Sigmoid colon (tissue), 7 donors: Measurements from ENCODE around the gene RND3. TPM values are rescaled to one million over a fixed set of nuclear protein-coding genes. Genes with fewer than 3 reads are reported as not detected.

Source experiments
- DNase-seq: peaks from one replicate; pipeline ENCODE4 v3.0.0-alpha.2; 2019
- H3K27ac ChIP-seq, 4 donors: fragments of 200-600 bp; sonication (generic); one replicate each; pipeline ENCODE4 v1.5.1; 2016 to 2019; ENCODE audit warnings: mild to moderate bottlenecking in 1 of 4
- H3K27me3 ChIP-seq, 3 donors: fragments of 200-600 bp; sonication (generic); one replicate each; pipeline ENCODE4 v1.5.1; 2019; ENCODE audit warnings: mild to moderate bottlenecking in 1 of 3
- H3K36me3 ChIP-seq, 4 donors: fragments of 200-600 bp; sonication (generic); one replicate each; pipeline ENCODE4 v1.5.1; 2016 to 2019
- H3K4me1 ChIP-seq, 4 donors: fragments of 200-600 bp; sonication (generic); one replicate each; pipeline ENCODE4 v1.5.1; 2017 to 2019
- H3K4me3 ChIP-seq, 4 donors: fragments of 200-600 bp; sonication (generic); one replicate each; pipeline ENCODE4 v1.5.1; 2017 to 2019; ENCODE audit warnings: mild to moderate bottlenecking in 2 of 4, moderate library complexity in 1 of 4
- H3K9me3 ChIP-seq, 4 donors: fragments of 200-600 bp in 3 of 4; sonication (generic) in 3 of 4; one replicate each; pipeline versions ENCODE4 v1.5.1 to v1.6.1; 2013 to 2019
- CTCF ChIP-seq, 4 experiments: fragments of 450-650 bp in 3 of 4; fragments of 200-600 bp in 1 of 4; IDR thresholded peaks; one replicate each; pipeline ENCODE4 v1.5.1; 2016 to 2019; ENCODE audit warnings: antibody characterized with exemption in 4 of 4, mild to moderate bottlenecking in 3 of 4, moderate library complexity in 2 of 4
- EP300 ChIP-seq, 4 donors: sonication (generic); formaldehyde crosslinking; IDR thresholded peaks; one replicate each; pipeline ENCODE4 v1.6.1; 2017; ENCODE audit warnings: antibody characterized with exemption in 4 of 4
- POLR2A ChIP-seq, 2 donors: fragments of 450-650 bp; IDR thresholded peaks; one replicate each; pipeline ENCODE4 v1.6.1; 2016; ENCODE audit warnings: antibody characterized with exemption in 2 of 2, mild to moderate bottlenecking in 2 of 2, moderate library complexity in 2 of 2
- POLR2AphosphoS5 ChIP-seq, 4 donors: sonication (generic); formaldehyde crosslinking; IDR thresholded peaks; one replicate each; pipeline ENCODE4 v1.6.1; 2017; ENCODE audit warnings: antibody characterized with exemption in 4 of 4
- WGBS, 2 donors: extraction: QIAGEN DNeasy Blood & Tissue Kit; methylation state at CpG; one replicate each; pipeline ENCODE4 v1.1.7; 2013; 5-methylcytosine and 5-hydroxymethylcytosine counted together
- intact Hi-C: fragments of 100-400 bp; cut with DNase I; formaldehyde crosslinking; loops from one replicate; pipeline ENCODE4 v1.15.1; 2023
- polyA plus RNA-seq, 3 donors: library from polyadenylated mRNA; stranded (reverse); fragments of 200-250 nt; gene quantifications; one replicate each; pipeline ENCODE4 v1.2.3, GENCODE V29; 2013
- total RNA-seq, 4 donors: library from RNA; depleted of rRNA; stranded (reverse); fragments of >200 nt; gene quantifications; one replicate each; pipeline ENCODE4 v1.1.0, GENCODE V29; 2016
- donor health status: healthy with polysubstance abuse.
- donor health status: Bipolar disorder and iron deficiency.
- donor health status: healthy.

RND3 gene
- total and polyA plus RNA-seq, 7 donors: 22.3 to 171 (median 31.3) TPM

- H3K9me3 ChIP-seq: no peaks in the 10 kb centered on the region
- H3K4me3 ChIP-seq: peak overlapping the region; percentile 67 to 81 (median 78)
- intact Hi-C loops: loop anchor here (2.0 to 10.0 kb wide), 9 partner anchors 204 to 889 kb away; no protein-coding TSS in a partner anchor
- H3K27me3 ChIP-seq: no peaks in the 10 kb centered on the region
- DNase-seq: peak; percentile 93
- peak overlapping the region; percentile 90 to 96 (median 90) for H3K27ac ChIP-seq
- 1 to 3% methylated on average over 62 of the region's 62 CpGs for WGBS, 2 donors
- peaks cover 0 to 45% (median 37%) of the 10 kb centered on the region in 4 donors for H3K4me1 ChIP-seq
- TF ChIP-seq POLR2A (IDR thresholded peaks at IDR 0.05) (peak; percentile 26 to 54), POLR2AphosphoS5 (IDR thresholded peaks at IDR 0.05) (peak; percentile 55 to 88 (median 79)), EP300 (IDR thresholded peaks at IDR 0.05) (peak in 1 of 4 donors; percentile 15), CTCF (IDR thresholded peaks at IDR 0.05) (no peak)
- no peaks in the 10 kb centered on the region for H3K36me3 ChIP-seq
Observed at GRCh38 chr2:150485871-150486538, 1.5 kb downstream of the RND3 start.

DNA sequence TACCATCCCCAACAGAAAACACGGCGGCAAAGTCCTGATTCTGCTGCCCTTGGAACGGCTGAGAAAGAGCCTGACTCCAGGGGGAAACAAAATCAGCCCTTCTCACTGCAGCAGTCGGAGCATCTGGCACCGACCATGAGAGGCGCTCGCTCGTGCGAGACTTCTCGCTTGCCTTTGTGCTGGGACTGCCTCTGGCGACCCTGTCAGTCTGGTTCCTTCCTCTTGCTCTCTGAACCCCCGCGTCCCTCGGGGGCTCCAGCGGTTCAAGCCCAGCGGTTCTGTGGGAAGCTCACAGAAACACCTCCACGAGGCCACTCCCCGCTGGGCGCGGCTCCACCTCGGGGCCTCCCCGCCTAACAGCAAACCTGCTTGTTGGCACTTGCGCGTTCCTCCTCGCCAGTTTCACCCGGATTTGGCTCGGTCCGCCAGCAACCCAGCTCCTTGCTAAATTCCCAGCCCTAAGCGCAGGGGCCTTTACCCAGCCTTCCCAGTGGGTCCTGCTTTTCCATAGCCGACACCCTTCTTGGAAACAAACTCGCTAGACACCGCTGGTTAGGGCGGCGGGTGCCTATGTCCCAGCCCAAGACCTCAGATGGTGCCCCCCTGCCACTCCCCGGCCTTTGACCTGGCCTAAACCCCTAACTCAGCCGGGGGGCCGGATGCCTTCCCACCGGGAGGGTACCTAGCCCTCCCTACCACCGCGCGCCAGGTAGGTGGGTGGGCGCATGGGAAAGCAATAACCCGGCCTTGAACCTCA, 2.2 kb downstream of the RND3 start:
- peak; percentile 92 for DNase-seq
- intact Hi-C loops: loop anchor here (2.0 to 10.0 kb wide), 8 partner anchors 203 to 752 kb away; no protein-coding TSS in a partner anchor
- peak overlapping the region; percentile 67 to 81 (median 78) for H3K4me3 ChIP-seq
- WGBS, 2 donors: 1 to 2% methylated on average over 43 of the region's 43 CpGs
- peak overlapping the region; percentile 90 to 96 (median 90) for H3K27ac ChIP-seq
- no peaks in the 10 kb centered on the region for H3K27me3 ChIP-seq
- no peak for TF ChIP-seq EP300 (IDR thresholded peaks at IDR 0.05)
- TF ChIP-seq POLR2AphosphoS5 (IDR thresholded peaks at IDR 0.05): peak in 3 of 4 donors; percentile 54 to 57 (median 56)
- peak in 1 of 2 donors; percentile 22 for TF ChIP-seq POLR2A (IDR thresholded peaks at IDR 0.05)
- TF ChIP-seq CTCF (IDR thresholded peaks at IDR 0.05): peak in 1 of 4 experiments; percentile 28
- H3K9me3 ChIP-seq: no peaks in the 10 kb centered on the region
- H3K36me3 ChIP-seq: no peaks in the 10 kb centered on the region
- peaks cover 0 to 51% (median 44%) of the 10 kb centered on the region in 4 donors for H3K4me1 ChIP-seq

GRCh38 chr2:150484461-150485021, 2.9 kb downstream of the RND3 start:
- peak overlapping the region; percentile 90 to 96 (median 90) for H3K27ac ChIP-seq
- no peaks in the 10 kb centered on the region for H3K27me3 ChIP-seq
- no peaks in the 10 kb centered on the region for H3K9me3 ChIP-seq
- H3K4me3 ChIP-seq: peak overlapping the region; percentile 67 to 81 (median 78)
- peaks cover 0 to 59% (median 52%) of the 10 kb centered on the region in 4 donors for H3K4me1 ChIP-seq
- peak; percentile 65 for DNase-seq
- no peaks in the 10 kb centered on the region for H3K36me3 ChIP-seq
- TF ChIP-seq CTCF (IDR thresholded peaks at IDR 0.05): no peak
- no peak for TF ChIP-seq POLR2AphosphoS5 (IDR thresholded peaks at IDR 0.05)
- TF ChIP-seq EP300 (IDR thresholded peaks at IDR 0.05): no peak
- TF ChIP-seq POLR2A (IDR thresholded peaks at IDR 0.05): no peak
- WGBS, 2 donors: 15 to 52% methylated on average over 7 of the region's 7 CpGs
- intact Hi-C loops: loop anchor here (2.0 to 10.0 kb wide), 9 partner anchors 202 to 1152 kb away; partner anchors contain the start of gene LYPD6

- DNase-seq: no peak
- WGBS, 2 donors: 11 to 55% methylated on average over 3 of the region's 3 CpGs
- intact Hi-C loops: loop anchor here (2.0 to 10.0 kb wide), 6 partner anchors 317 to 1152 kb away; partner anchors contain the start of gene LYPD6
- TF ChIP-seq POLR2A (IDR thresholded peaks at IDR 0.05) (no peak), CTCF (IDR thresholded peaks at IDR 0.05) (no peak), POLR2AphosphoS5 (IDR thresholded peaks at IDR 0.05) (no peak), EP300 (IDR thresholded peaks at IDR 0.05) (no peak)
- H3K36me3 ChIP-seq: no peaks in the 10 kb centered on the region
- H3K27me3 ChIP-seq: no peaks in the 10 kb centered on the region
- H3K4me3 ChIP-seq: peak overlapping the region in 3 of 4 donors; percentile 67 to 81 (median 81)
- peak overlapping the region; percentile 90 to 96 (median 90) for H3K27ac ChIP-seq
- no peaks in the 10 kb centered on the region for H3K9me3 ChIP-seq
- H3K4me1 ChIP-seq: peaks cover 0 to 64% (median 57%) of the 10 kb centered on the region in 4 donors
Observed at GRCh38 chr2:150484006-150484405, 3.5 kb downstream of the RND3 start.
